Thoracic aorta (tissue), 2 donors: ENCODE measurements around the gene CRYM. TPM values are rescaled to one million over a fixed set of nuclear protein-coding genes. Genes with fewer than 3 reads are reported as not detected.
"Not testable (repeated sequence)": the region's sequence is repeated elsewhere in the genome, so short reads cannot be mapped to it uniquely, and the experiment has no call there.

Experiments used
- ATAC-seq: fragments of 150-250 bp; one replicate; pipeline ENCODE4 v1.8.0; 2017; ENCODE audit warnings: low read depth; ENCODE audit not compliant: insufficient number of reproducible peaks, low FRiP score
- DNase-seq: peaks from one replicate; pipeline ENCODE4 v3.0.0-alpha.2; 2020; ENCODE audit warnings: low spot score
- H3K27ac ChIP-seq, 2 donors: fragments of 200-600 bp; sonication (generic); 1 replicate in 1 of 2; 2 replicates in 1 of 2; pipeline ENCODE4 v1.5.1; 2016; ENCODE audit warnings: mild to moderate bottlenecking in 2 of 2, moderate library complexity in 2 of 2
- H3K27me3 ChIP-seq: fragments of 200-600 bp; sonication (generic); replicated peaks from 2 replicates; pipeline ENCODE4 v1.6.0; 2016; ENCODE audit warnings: mild to moderate bottlenecking; ENCODE audit not compliant: insufficient read depth
- H3K36me3 ChIP-seq: fragments of 200-600 bp; sonication (generic); one replicate; pipeline ENCODE4 v1.5.1; 2016
- H3K4me1 ChIP-seq, 2 donors: fragments of 200-600 bp; sonication (generic); 1 replicate in 1 of 2; 2 replicates in 1 of 2; pipeline versions ENCODE4 v1.5.1 to v1.6.0; 2016; ENCODE audit warnings: low read depth in 2 of 2, mild to moderate bottlenecking in 1 of 2; ENCODE audit not compliant: control insufficient read depth in 1 of 2
- H3K4me3 ChIP-seq: fragments of 200-600 bp; sonication (generic); 2 replicates; pipeline ENCODE4 v1.5.1; 2016; ENCODE audit warnings: mild to moderate bottlenecking
- H3K9me3 ChIP-seq: fragments of 200-600 bp; sonication (generic); 2 replicates; pipeline ENCODE4 v1.5.1; 2016
- CTCF ChIP-seq: fragments of 200-600 bp; sonication (generic); IDR thresholded peaks from one replicate; pipeline ENCODE4 v1.5.1; 2019; ENCODE audit warnings: antibody characterized with exemption
- total RNA-seq, 2 donors: library from RNA; depleted of rRNA; stranded (reverse); fragments of >200 nt; gene quantifications; one replicate each; pipeline versions ENCODE4 v1.1.0 to v1.2.3, GENCODE V29; 2016

CRYM gene
- total RNA-seq, 2 donors from 2014 or later, result not detected

GRCh38 chr16:21301168-21301894 lies 23.2 kb upstream of the CRYM start:
- Histone ChIP-seq H3K36me3 (no peaks in the 10 kb centered on the region), H3K4me3 (peak overlapping the region; percentile 85), H3K4me1 (peaks cover 0 to 10% of the 10 kb centered on the region in 2 donors), H3K9me3 (no peaks in the 10 kb centered on the region), H3K27me3 (no peaks in the 10 kb centered on the region), H3K27ac (peak overlapping the region; percentile 63 to 75)
- DNase-seq (peak; percentile 22), ATAC-seq (no peak)
- peak; percentile 37 for TF ChIP-seq CTCF

GRCh38 chr16:21300309-21301167 lies 22.4 kb upstream of the CRYM start:
- peaks cover 0 to 10% of the 10 kb centered on the region in 2 donors for H3K4me1 ChIP-seq
- peak overlapping the region; percentile 85 for H3K4me3 ChIP-seq
- DNase-seq, result peak; percentile 98
- no peaks in the 10 kb centered on the region for H3K27me3 ChIP-seq
- H3K36me3 ChIP-seq, result no peaks in the 10 kb centered on the region
- peak overlapping the region; percentile 63 to 75 for H3K27ac ChIP-seq
- ATAC-seq, result peak; percentile 95
- no peaks in the 10 kb centered on the region for H3K9me3 ChIP-seq
- TF ChIP-seq CTCF, result peak; percentile 59

- H3K4me1 ChIP-seq, result peaks cover 0 to 13% of the 10 kb centered on the region in 2 donors
- not testable (repeated sequence) for H3K36me3 ChIP-seq, H3K4me3 ChIP-seq, H3K27ac ChIP-seq, ATAC-seq, H3K27me3 ChIP-seq, DNase-seq, H3K9me3 ChIP-seq
Observed at GRCh38 chr16:21289789-21290188, 11.7 kb upstream of the CRYM start.

- DNase-seq (no peak), ATAC-seq (no peak)
- no peaks in the 10 kb centered on the region for H3K9me3 ChIP-seq
- no peaks in the 10 kb centered on the region for H3K27me3 ChIP-seq
- H3K27ac ChIP-seq, result no peak overlapping the region
- H3K4me3 ChIP-seq, result no peak overlapping the region
- H3K4me1 ChIP-seq, result peaks cover 4 to 22% of the 10 kb centered on the region in 2 donors
- TF ChIP-seq CTCF, result no peak
- H3K36me3 ChIP-seq, result no peaks in the 10 kb centered on the region
Observed at GRCh38 chr16:21285314-21285713, 7.2 kb upstream of the CRYM start.

- Histone ChIP-seq H3K9me3 (no peaks in the 10 kb centered on the region), H3K36me3 (no peaks in the 10 kb centered on the region), H3K27ac (no peak overlapping the region), H3K27me3 (no peaks in the 10 kb centered on the region), H3K4me1 (peaks cover 4 to 22% of the 10 kb centered on the region in 2 donors), H3K4me3 (peak overlapping the region; percentile 65)
- ATAC-seq (no peak), DNase-seq (no peak)
- no peak for TF ChIP-seq CTCF
Observed at GRCh38 chr16:21284414-21284813, 6.3 kb upstream of the CRYM start.
